Loucy (cell line): ENCODE data around the gene UBE2J2.

ENCODE experiments used
- H2AFZ ChIP-seq: fragments of 200-600 bp; sonication (generic); 2 replicates; pipeline ENCODE4 v1.6.0; 2016; ENCODE audit warnings: antibody characterized with exemption, mild to moderate bottlenecking, low read length, moderate library complexity
- H3F3A ChIP-seq: fragments of 200-600 bp; 2 replicates; pipeline ENCODE4 v1.6.0; 2016; ENCODE audit warnings: antibody characterized with exemption, low read depth, mild to moderate bottlenecking
- H3K27me3 ChIP-seq: fragments of 200-600 bp; sonication (generic); 2 replicates; pipeline ENCODE4 v1.6.1; 2014; ENCODE audit warnings: low read length, mild to moderate bottlenecking; ENCODE audit not compliant: insufficient read depth, poor library complexity, severe bottlenecking
- H3K36me3 ChIP-seq: fragments of 200-600 bp; sonication (generic); 2 replicates; pipeline ENCODE4 v1.6.1; 2016; ENCODE audit warnings: low read length; ENCODE audit not compliant: insufficient read depth
- H3K4me1 ChIP-seq: fragments of 200-600 bp; sonication (generic); 2 replicates; pipeline ENCODE4 v1.5.1; 2014; ENCODE audit warnings: low read length, mild to moderate bottlenecking; ENCODE audit not compliant: insufficient read depth, poor library complexity, severe bottlenecking
- H3K4me2 ChIP-seq: fragments of 200-600 bp; sonication (generic); 2 replicates; pipeline ENCODE4 v1.6.0; 2014; ENCODE audit warnings: antibody characterized with exemption, low read length, low read depth, mild to moderate bottlenecking; ENCODE audit not compliant: poor library complexity, severe bottlenecking
- H3K4me3 ChIP-seq: fragments of 200-600 bp; sonication (generic); 2 replicates; pipeline ENCODE4 v1.5.1; 2014; ENCODE audit warnings: low read length, mild to moderate bottlenecking, mixed read lengths; ENCODE audit not compliant: poor library complexity, severe bottlenecking
- H3K79me2 ChIP-seq: fragments of 200-600 bp; sonication (generic); 2 replicates; pipeline ENCODE4 v1.6.1; 2014; ENCODE audit warnings: low read length; ENCODE audit not compliant: insufficient read depth
- H3K9ac ChIP-seq: fragments of 200-600 bp; sonication (generic); 2 replicates; pipeline ENCODE4 v1.6.0; 2014; ENCODE audit warnings: mild to moderate bottlenecking, low read depth, low read length, moderate library complexity; ENCODE audit not compliant: poor library complexity, severe bottlenecking
- H3K9me2 ChIP-seq: fragments of 200-600 bp; sonication (generic); replicated peaks from 2 replicates; pipeline ENCODE4 v1.6.1; 2016; ENCODE audit warnings: low read depth, low read length, mixed read lengths
- H3K9me3 ChIP-seq: fragments of 200-600 bp; sonication (generic); 2 replicates; pipeline ENCODE4 v1.6.1; 2014; ENCODE audit warnings: mild to moderate bottlenecking, antibody characterized with exemption, low read length, low read depth; ENCODE audit not compliant: insufficient read depth
- H4K20me1 ChIP-seq: fragments of 200-600 bp; sonication (generic); 2 replicates; pipeline ENCODE4 v1.6.0; 2014; ENCODE audit warnings: antibody characterized with exemption, low read length, mild to moderate bottlenecking; ENCODE audit not compliant: insufficient read depth, poor library complexity, severe bottlenecking
- EZH2phosphoT487 ChIP-seq: fragments of 200-600 bp; IDR thresholded peaks from 2 replicates; pipeline ENCODE4 v1.6.1; 2018; ENCODE audit warnings: antibody characterized with exemption, mild to moderate bottlenecking, moderate library complexity, borderline replicate concordance
- TF ChIP-seq, protein P1 (sequence below): fragments of 200-600 bp; sonication (generic); conservative IDR thresholded peaks from 2 replicates; pipeline ENCODE4 v1.5.1; 2014; ENCODE audit warnings: mild to moderate bottlenecking, antibody characterized with exemption, low read length

Gene UBE2J2

GRCh38 chr1:1270813-1271212 is 2.8 kb downstream of the UBE2J2 start:
- Histone ChIP-seq H2AFZ (no peak overlapping the region), H3K79me2 (peaks cover 73% of the 10 kb centered on the region), H3K4me2 (peak overlapping the region; percentile 84), H3K4me3 (peak overlapping the region; percentile 98), H3K27me3 (no peaks in the 10 kb centered on the region), H3K9me3 (no peaks in the 10 kb centered on the region), H3K4me1 (peaks cover 34% of the 10 kb centered on the region), H3K36me3 (no peaks in the 10 kb centered on the region; the same call in 1 of the 2 replicates), H3K9me2 (no peaks in the 10 kb centered on the region), H3F3A (no peaks in the 10 kb centered on the region), H4K20me1 (peaks cover 55% of the 10 kb centered on the region), H3K9ac (peak overlapping the region; percentile 89)
- TF ChIP-seq, protein P1, sequence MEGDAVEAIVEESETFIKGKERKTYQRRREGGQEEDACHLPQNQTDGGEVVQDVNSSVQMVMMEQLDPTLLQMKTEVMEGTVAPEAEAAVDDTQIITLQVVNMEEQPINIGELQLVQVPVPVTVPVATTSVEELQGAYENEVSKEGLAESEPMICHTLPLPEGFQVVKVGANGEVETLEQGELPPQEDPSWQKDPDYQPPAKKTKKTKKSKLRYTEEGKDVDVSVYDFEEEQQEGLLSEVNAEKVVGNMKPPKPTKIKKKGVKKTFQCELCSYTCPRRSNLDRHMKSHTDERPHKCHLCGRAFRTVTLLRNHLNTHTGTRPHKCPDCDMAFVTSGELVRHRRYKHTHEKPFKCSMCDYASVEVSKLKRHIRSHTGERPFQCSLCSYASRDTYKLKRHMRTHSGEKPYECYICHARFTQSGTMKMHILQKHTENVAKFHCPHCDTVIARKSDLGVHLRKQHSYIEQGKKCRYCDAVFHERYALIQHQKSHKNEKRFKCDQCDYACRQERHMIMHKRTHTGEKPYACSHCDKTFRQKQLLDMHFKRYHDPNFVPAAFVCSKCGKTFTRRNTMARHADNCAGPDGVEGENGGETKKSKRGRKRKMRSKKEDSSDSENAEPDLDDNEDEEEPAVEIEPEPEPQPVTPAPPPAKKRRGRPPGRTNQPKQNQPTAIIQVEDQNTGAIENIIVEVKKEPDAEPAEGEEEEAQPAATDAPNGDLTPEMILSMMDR, result no peak
- TF ChIP-seq EZH2phosphoT487, result no peak

DNA sequence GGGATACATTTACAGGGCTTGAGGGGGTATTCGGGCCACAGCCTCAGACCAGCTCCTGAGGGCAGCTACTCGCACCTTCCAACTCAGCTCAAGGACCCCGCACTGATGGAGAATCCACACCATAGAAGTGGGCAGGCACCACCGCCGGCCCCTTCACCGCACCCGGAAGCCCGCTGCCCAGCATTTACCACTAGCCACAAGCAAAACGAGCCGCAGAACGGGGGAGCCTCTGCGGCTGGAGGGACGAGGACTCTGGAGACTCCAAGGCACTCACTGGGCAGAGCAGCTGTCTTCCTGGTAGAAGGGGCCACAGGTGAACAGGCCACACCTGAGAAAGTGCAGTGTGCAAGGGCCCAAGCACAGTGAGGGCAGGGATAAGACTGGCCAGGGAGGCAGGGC is 5.4 kb downstream of the UBE2J2 start:
- Histone ChIP-seq H3K4me2 (no peak overlapping the region), H3K79me2 (peaks cover 62% of the 10 kb centered on the region), H3K4me3 (no peak overlapping the region), H3K9me3 (no peaks in the 10 kb centered on the region), H3K9ac (no peak overlapping the region), H3K4me1 (peaks cover 24% of the 10 kb centered on the region), H3K36me3 (peaks cover 2% of the 10 kb centered on the region; the same call in 1 of the 2 replicates), H3K9me2 (no peaks in the 10 kb centered on the region), H4K20me1 (peaks cover 54% of the 10 kb centered on the region), H3F3A (no peaks in the 10 kb centered on the region), H3K27me3 (no peaks in the 10 kb centered on the region), H2AFZ (no peak overlapping the region)
- TF ChIP-seq, protein P1, result no peak
- no peak for TF ChIP-seq EZH2phosphoT487

GRCh38 chr1:1267488-1268283 is 6.0 kb downstream of the UBE2J2 start:
- peaks cover 48% of the 10 kb centered on the region for H4K20me1 ChIP-seq
- H3K4me2 ChIP-seq, result no peak overlapping the region
- H3F3A ChIP-seq, result no peaks in the 10 kb centered on the region
- peaks cover 22% of the 10 kb centered on the region for H3K4me1 ChIP-seq
- TF ChIP-seq, protein P1, result no peak
- TF ChIP-seq EZH2phosphoT487, result no peak
- no peaks in the 10 kb centered on the region for H3K9me2 ChIP-seq
- no peak overlapping the region for H3K9ac ChIP-seq
- no peaks in the 10 kb centered on the region for H3K27me3 ChIP-seq
- no peak overlapping the region for H2AFZ ChIP-seq
- H3K4me3 ChIP-seq, result no peak overlapping the region
- H3K36me3 ChIP-seq, result peaks cover 7% of the 10 kb centered on the region; the same call in 1 of the 2 replicates
- H3K79me2 ChIP-seq, result peaks cover 56% of the 10 kb centered on the region
- no peaks in the 10 kb centered on the region for H3K9me3 ChIP-seq
